HG03521 (cell line): ENCODE results near the gene CGN.

ENCODE experiments used
- ATAC-seq: cut with Tn5 transposase; IDR thresholded peaks from one replicate; pipeline ENCODE4 v1.9.1; 2021; ENCODE audit warnings: mild to moderate bottlenecking, moderate library complexity; ENCODE audit not compliant: unreplicated experiment

Gene CGN

GRCh38 chr1:151501474-151501873, 9.7 kb upstream of the CGN start:
- no peak for ATAC-seq

GRCh38 chr1:151502035-151502700, 9.0 kb upstream of the CGN start:
- no peak for ATAC-seq

- no peak for ATAC-seq
Observed at GRCh38 chr1:151502859-151503780, 8.1 kb upstream of the CGN start.

- ATAC-seq = no peak
Observed at GRCh38 chr1:151504252-151504651, 6.9 kb upstream of the CGN start.

- no peak for ATAC-seq
Observed at GRCh38 chr1:151504759-151505158, 6.4 kb upstream of the CGN start.

GRCh38 chr1:151508833-151509232, 2.4 kb upstream of the CGN start:
- no peak for ATAC-seq

GRCh38 chr1:151509350-151510019, 1.7 kb upstream of the CGN start:
- no peak for ATAC-seq

GRCh38 chr1:151510020-151510405, 1.2 kb upstream of the CGN start:
- no peak for ATAC-seq

- ATAC-seq = no peak
Observed at GRCh38 chr1:151510614-151510956, 602 bp upstream of the CGN start.

- ATAC-seq = no peak
Observed at GRCh38 chr1:151511636-151512215, 539 bp downstream of the CGN start.

GRCh38 chr1:151512326-151512725, 1.1 kb downstream of the CGN start:
- ATAC-seq = no peak

- no peak for ATAC-seq
Observed at GRCh38 chr1:151512801-151513625, 1.8 kb downstream of the CGN start.

GRCh38 chr1:151513626-151514121, 2.5 kb downstream of the CGN start:
- no peak for ATAC-seq

- ATAC-seq = no peak
Observed at GRCh38 chr1:151514366-151514765, 3.2 kb downstream of the CGN start.

- no peak for ATAC-seq
Observed at GRCh38 chr1:151515265-151515664, 4.1 kb downstream of the CGN start.

- no peak for ATAC-seq
Observed at GRCh38 chr1:151516031-151516511, 4.9 kb downstream of the CGN start.

- ATAC-seq = no peak
Observed at GRCh38 chr1:151518431-151518830, 7.2 kb downstream of the CGN start.

- no peak for ATAC-seq
Observed at GRCh38 chr1:151518936-151519335, 7.7 kb downstream of the CGN start.

- ATAC-seq = no peak
Observed at GRCh38 chr1:151519667-151520066, 8.5 kb downstream of the CGN start.

GRCh38 chr1:151520359-151520758, 9.2 kb downstream of the CGN start:
- no peak for ATAC-seq
